Small intestine (tissue), 7 donors: ENCODE measurements around the gene KLLN. TPM values are rescaled to one million over a fixed set of nuclear protein-coding genes. Genes with fewer than 3 reads are reported as not detected.
"Not testable (repeated sequence)": the region's sequence is repeated elsewhere in the genome, so short reads cannot be mapped to it uniquely, and the experiment has no call there.

Experiments used
- DNase-seq, 2 donors: peaks; one replicate each; pipeline versions ENCODE4 v3.0.0 to v3.0.0-alpha.2; 2013
- FAIRE-seq: peaks from 2 replicates; lab custom pipeline; 2012; peaks lifted over from hg19 to GRCh38; lab: Jason Lieb, UNC
- H3K27ac ChIP-seq, 3 donors: one replicate each; pipeline ENCODE4 v1.5.1; 2013; ENCODE audit warnings: low read length in 2 of 3, mild to moderate bottlenecking in 2 of 3, control low read depth in 1 of 3, inconsistent platforms in 1 of 3, low read depth in 1 of 3, moderate library complexity in 1 of 3
- H3K27me3 ChIP-seq, 3 donors: one replicate each; pipeline ENCODE4 v1.6.1; 2013; ENCODE audit warnings: low read length in 3 of 3, inconsistent platforms in 1 of 3; ENCODE audit not compliant: control insufficient read depth in 3 of 3, insufficient read depth in 3 of 3
- H3K36me3 ChIP-seq, 3 donors: one replicate each; pipeline ENCODE4 v1.6.1; 2013; ENCODE audit warnings: low read length in 3 of 3, inconsistent platforms in 1 of 3, low read depth in 1 of 3, mild to moderate bottlenecking in 1 of 3, moderate library complexity in 1 of 3; ENCODE audit not compliant: control insufficient read depth in 3 of 3, insufficient read depth in 2 of 3
- H3K4me1 ChIP-seq, 3 donors: one replicate each; pipeline ENCODE4 v1.6.1; 2013; ENCODE audit warnings: low read length in 2 of 3, inconsistent platforms in 1 of 3, low read depth in 1 of 3, mild to moderate bottlenecking in 1 of 3, moderate library complexity in 1 of 3; ENCODE audit not compliant: control insufficient read depth in 3 of 3, insufficient read depth in 2 of 3
- H3K4me3 ChIP-seq, 3 donors: one replicate each; pipeline ENCODE4 v1.5.1; 2013; ENCODE audit warnings: low read length in 3 of 3, control low read depth in 1 of 3, inconsistent platforms in 1 of 3, low read depth in 1 of 3, mild to moderate bottlenecking in 1 of 3, moderate library complexity in 1 of 3
- H3K9me3 ChIP-seq, 2 donors: one replicate each; pipeline ENCODE4 v1.6.1; 2013; ENCODE audit warnings: low read depth in 1 of 2, low read length in 1 of 2; ENCODE audit not compliant: control insufficient read depth in 2 of 2, insufficient read depth in 1 of 2
- WGBS, 3 donors: extraction: QIAGEN DNeasy Blood & Tissue Kit; methylation state at CpG; one replicate each; pipeline ENCODE4 v1.1.7; 2013; 5-methylcytosine and 5-hydroxymethylcytosine counted together
- polyA plus RNA-seq, 4 donors: library from polyadenylated mRNA; stranded (reverse) in 3 of 4; unstranded in 1 of 4; fragments of 200-250 nt in 3 of 4; fragments of 120-200 nt in 1 of 4; gene quantifications; one replicate each; pipeline versions ENCODE4 v1.2.1 to v1.2.3, GENCODE V29; 2013
- donor health status: healthy with polysubstance abuse.
- donor health status: control.
- donor health status: control.
- donor health status: Bipolar disorder and iron deficiency.
- donor health status: healthy.

The KLLN gene
- polyA plus RNA-seq, 4 donors: 0.27 to 1.3 (median 0.55) TPM; not detected in 1

DNA sequence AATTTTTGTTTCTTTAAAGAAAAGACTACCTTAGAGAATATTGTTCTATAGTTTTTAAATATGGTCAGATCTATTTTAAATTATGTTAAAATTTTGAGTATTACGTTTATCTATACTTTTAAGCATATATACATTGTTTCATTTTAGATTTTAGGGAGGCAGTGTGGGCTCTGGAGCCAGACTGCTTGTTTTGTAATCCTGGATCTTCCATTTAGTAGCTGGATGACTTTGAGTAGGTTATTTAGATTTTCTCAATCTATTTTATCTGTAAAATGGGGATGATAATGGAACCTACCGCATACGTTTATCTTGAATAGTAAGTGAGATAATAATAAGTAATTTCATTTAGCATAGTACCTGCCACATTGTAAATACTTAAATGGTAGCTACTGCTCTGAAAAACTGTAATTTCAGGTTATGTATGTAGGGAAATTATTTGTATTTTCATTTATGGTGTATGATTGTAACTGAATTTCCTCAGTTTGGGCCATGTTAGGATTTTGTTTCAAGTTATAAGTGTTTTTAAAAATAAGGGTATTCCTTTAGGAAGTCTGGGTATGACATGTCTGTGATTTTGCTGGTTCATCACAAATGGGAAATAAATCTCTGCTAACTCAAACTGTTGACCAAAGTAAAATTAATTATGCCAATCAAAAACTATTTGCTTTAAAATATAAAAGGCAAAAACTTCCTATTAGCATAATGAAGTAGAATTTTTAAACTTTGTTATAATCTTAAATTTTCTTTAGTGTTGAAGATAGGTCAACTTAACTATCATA lies 6.6 kb upstream of the KLLN start:
- Histone ChIP-seq H3K27ac (no peak overlapping the region), H3K4me1 (peaks cover 0 to 2% (median 0%) of the 10 kb centered on the region in 3 donors), H3K9me3 (no peaks in the 10 kb centered on the region), H3K27me3 (no peaks in the 10 kb centered on the region), H3K4me3 (no peak overlapping the region), H3K36me3 (peaks cover 0 to 13% (median 0%) of the 10 kb centered on the region in 3 donors)
- 64 to 75% (median 74%) methylated on average over 3 of the region's 3 CpGs for WGBS, 3 donors
- DNase-seq (no peak), FAIRE-seq (no peak)

DNA sequence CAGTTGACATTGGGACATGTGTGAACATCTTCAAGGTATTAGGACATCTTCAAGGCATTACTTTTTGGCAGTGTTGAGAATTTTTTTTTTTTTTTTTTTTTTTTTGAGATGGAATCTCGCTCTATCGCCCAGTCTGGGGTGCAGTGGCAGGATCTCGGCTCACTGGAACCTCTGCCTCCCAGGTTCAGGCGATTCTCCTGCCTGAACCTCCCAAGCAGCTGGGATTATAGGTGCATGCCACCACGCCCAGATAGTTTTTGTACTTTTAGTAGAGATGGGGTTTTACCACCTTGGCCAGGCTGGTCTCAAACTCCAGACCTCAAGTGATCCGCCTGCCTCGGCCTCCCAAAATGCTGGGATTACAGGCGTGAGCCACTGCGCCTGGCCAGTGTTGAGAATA lies 5.8 kb upstream of the KLLN start:
- not testable (repeated sequence) for FAIRE-seq, DNase-seq, H3K4me1 ChIP-seq, H3K4me3 ChIP-seq, H3K27me3 ChIP-seq, H3K9me3 ChIP-seq
- H3K36me3 ChIP-seq: peaks cover 0 to 13% (median 0%) of the 10 kb centered on the region in 3 donors
- 89 to 94% (median 89%) methylated on average over 9 of the region's 9 CpGs for WGBS, 3 donors
- peak overlapping the region in 1 of 3 donors; percentile 0 for H3K27ac ChIP-seq

DNA sequence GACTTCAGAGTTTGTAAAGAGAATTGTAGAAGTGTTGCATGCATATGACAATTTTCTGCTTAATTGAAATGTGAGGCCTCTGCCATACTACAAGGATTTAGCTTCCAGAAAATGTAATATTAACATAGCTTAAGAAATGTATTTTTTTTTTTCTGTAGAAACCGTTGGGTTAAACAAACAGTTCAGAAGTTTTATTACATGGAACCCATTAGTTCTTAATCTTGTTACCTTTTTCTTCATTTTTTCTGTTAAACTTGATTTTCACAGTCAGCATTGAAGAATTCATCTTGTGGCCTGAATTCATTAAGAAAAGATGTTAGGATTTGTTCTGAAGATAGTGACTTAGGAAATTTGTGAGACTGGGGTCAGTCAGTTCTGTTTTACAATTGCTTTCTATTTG lies 4.9 kb upstream of the KLLN start:
- peaks cover 0 to 13% (median 0%) of the 10 kb centered on the region in 3 donors for H3K36me3 ChIP-seq
- H3K27ac ChIP-seq: no peak overlapping the region
- peak overlapping the region in 1 of 3 donors; percentile 18 for H3K4me3 ChIP-seq
- no peaks in the 10 kb centered on the region for H3K27me3 ChIP-seq
- DNase-seq (no peak), FAIRE-seq (no peak)
- 14 to 16% (median 15%) methylated on average over 1 of the region's 1 CpG for WGBS, 3 donors
- peaks cover 0 to 2% (median 0%) of the 10 kb centered on the region in 3 donors for H3K4me1 ChIP-seq
- H3K9me3 ChIP-seq: no peaks in the 10 kb centered on the region

DNA sequence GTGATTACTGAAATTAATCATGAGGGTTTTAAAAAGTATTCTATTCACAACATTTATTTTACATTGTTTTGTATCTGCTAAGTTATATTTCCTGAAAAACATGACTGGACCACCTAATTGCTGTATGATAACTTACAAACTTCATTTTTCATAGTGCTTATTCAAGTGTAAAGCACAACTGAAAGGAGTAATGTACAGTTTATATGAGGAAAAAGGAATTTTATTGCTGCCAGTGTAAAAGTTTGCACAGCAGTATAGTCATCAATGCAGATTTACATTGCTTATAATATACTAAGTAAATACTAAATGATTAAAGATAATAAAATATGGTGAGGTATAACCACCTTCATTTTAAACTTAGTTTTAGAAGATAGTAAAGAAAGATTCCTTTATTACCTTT lies 4.1 kb upstream of the KLLN start:
- Histone ChIP-seq H3K27ac (peak overlapping the region in 1 of 3 donors; percentile 36), H3K4me1 (peaks cover 0 to 2% (median 0%) of the 10 kb centered on the region in 3 donors), H3K4me3 (peak overlapping the region in 1 of 3 donors; percentile 3), H3K9me3 (no peaks in the 10 kb centered on the region), H3K36me3 (peaks cover 0 to 9% (median 0%) of the 10 kb centered on the region in 3 donors), H3K27me3 (no peaks in the 10 kb centered on the region)
- DNase-seq: peak in 1 of 2 donors; percentile 31
- peak; percentile 70 for FAIRE-seq

DNA sequence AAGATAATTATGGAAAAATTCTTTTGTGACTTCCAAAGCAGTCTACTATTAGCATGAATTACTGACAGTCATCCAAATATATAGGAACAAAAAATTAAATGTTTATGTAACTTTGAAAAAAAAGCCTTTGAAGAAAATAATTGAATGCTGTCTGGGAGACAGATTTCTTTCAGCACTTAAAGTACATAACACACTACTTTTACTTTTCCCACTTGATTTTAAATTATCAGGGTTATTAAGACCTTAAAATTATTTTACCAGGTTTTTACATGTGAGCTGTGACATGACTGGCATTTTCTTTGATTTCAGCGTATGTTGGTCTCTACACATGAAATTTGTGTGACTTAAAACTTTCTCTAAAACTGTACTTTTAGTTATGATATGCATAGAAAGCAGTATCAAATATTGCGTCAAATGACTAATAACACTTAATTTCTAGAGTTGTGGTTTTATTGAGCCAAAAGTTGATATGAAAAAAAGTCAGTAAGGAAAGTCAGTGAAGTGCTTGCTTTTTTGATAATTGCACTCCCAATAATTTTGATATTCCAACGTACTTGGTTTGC lies 3.2 kb upstream of the KLLN start:
- peaks cover 0 to 6% (median 0%) of the 10 kb centered on the region in 3 donors for H3K36me3 ChIP-seq
- FAIRE-seq: no peak
- no peaks in the 10 kb centered on the region for H3K27me3 ChIP-seq
- DNase-seq: no peak
- peak overlapping the region in 1 of 3 donors; percentile 90 for H3K27ac ChIP-seq
- WGBS, 3 donors: 1 to 6% (median 3%) methylated on average over 3 of the region's 3 CpGs
- peak overlapping the region in 2 of 3 donors; percentile 76 to 88 for H3K4me3 ChIP-seq
- H3K4me1 ChIP-seq: peaks cover 0 to 2% (median under 1%) of the 10 kb centered on the region in 3 donors
- H3K9me3 ChIP-seq: no peaks in the 10 kb centered on the region

DNA sequence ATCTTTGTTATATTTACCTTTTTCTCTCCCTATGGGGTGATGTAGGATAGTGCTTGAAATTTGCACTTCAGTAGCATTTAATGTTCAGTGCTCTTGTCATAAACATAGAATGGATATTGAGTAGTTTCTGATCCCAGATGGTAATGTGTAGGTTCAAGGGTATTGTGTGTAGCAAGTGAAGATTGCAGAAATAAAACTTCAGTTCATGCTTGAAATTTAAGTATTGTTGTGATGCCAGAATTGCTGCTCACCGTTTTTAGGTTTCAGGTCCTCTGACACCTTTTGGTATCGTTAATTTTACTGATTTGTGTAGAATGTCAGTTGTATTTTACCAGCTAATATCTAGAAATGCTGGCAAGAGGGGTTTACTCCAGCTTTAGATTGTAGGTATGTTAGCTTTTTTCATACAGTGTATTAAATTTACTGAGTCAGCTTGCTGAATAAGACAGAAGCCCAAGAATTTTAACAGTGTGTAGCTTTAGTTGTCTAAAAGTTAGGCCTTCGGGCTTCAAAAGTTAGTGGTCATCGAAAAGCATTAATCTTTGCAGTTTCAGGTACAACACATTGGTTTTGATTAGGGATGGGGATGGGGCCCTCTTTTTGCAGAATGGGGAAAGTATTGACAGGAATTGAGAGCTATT lies 2.0 kb upstream of the KLLN start:
- 1 to 2% (median 1%) methylated on average over 4 of the region's 4 CpGs for WGBS, 3 donors
- no peaks in the 10 kb centered on the region for H3K27me3 ChIP-seq
- peak overlapping the region; percentile 60 to 88 (median 76) for H3K4me3 ChIP-seq
- H3K4me1 ChIP-seq: peaks cover 0 to 12% (median 4%) of the 10 kb centered on the region in 3 donors
- FAIRE-seq (no peak), DNase-seq (peak; percentile 23 to 41)
- peak overlapping the region; percentile 29 to 90 (median 32) for H3K27ac ChIP-seq
- peaks cover 0 to 4% (median 0%) of the 10 kb centered on the region in 3 donors for H3K36me3 ChIP-seq
- no peaks in the 10 kb centered on the region for H3K9me3 ChIP-seq

DNA sequence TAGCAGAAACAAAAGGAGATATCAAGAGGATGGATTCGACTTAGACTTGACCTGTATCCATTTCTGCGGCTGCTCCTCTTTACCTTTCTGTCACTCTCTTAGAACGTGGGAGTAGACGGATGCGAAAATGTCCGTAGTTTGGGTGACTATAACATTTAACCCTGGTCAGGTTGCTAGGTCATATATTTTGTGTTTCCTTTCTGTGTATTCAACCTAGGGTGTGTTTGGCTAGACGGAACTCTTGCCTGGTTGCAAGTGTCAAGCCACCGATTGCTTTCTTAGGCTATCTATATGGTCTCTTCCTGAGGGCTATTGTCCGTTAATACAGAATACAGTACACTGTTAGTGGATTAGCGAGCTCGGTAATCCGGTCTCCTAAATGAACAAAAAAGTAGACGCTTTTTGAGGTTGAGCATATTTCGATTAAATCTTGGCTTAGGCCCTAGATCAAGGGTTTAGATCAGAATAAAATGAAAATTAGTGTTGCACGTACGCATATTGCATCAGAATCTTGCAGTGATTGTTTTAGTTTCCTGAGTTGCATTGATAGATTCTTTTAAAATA lies 1.2 kb upstream of the KLLN start:
- peaks cover 0 to 16% (median 4%) of the 10 kb centered on the region in 3 donors for H3K4me1 ChIP-seq
- H3K9me3 ChIP-seq: no peaks in the 10 kb centered on the region
- peak overlapping the region; percentile 88 to 98 (median 90) for H3K27ac ChIP-seq
- H3K4me3 ChIP-seq: peak overlapping the region; percentile 76 to 99 (median 88)
- FAIRE-seq (no peak), DNase-seq (peak; percentile 42 to 60)
- no peaks in the 10 kb centered on the region for H3K27me3 ChIP-seq
- 0% methylated on average over 16 of the region's 16 CpGs for WGBS, 3 donors
- H3K36me3 ChIP-seq: peaks cover 0 to 4% (median 0%) of the 10 kb centered on the region in 3 donors

DNA sequence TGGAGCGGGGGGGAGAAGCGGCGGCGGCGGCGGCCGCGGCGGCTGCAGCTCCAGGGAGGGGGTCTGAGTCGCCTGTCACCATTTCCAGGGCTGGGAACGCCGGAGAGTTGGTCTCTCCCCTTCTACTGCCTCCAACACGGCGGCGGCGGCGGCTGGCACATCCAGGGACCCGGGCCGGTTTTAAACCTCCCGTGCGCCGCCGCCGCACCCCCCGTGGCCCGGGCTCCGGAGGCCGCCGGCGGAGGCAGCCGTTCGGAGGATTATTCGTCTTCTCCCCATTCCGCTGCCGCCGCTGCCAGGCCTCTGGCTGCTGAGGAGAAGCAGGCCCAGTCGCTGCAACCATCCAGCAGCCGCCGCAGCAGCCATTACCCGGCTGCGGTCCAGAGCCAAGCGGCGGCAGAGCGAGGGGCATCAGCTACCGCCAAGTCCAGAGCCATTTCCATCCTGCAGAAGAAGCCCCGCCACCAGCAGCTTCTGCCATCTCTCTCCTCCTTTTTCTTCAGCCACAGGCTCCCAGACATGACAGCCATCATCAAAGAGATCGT lies 690 bp upstream of the KLLN start:
- DNase-seq: peak in 1 of 2 donors; percentile 68
- Histone ChIP-seq H3K4me3 (peak overlapping the region; percentile 76 to 99 (median 88)), H3K27ac (peak overlapping the region; percentile 90 to 98 (median 94)), H3K4me1 (peaks cover 0 to 16% (median 4%) of the 10 kb centered on the region in 3 donors)
- not testable (repeated sequence) for H3K9me3 ChIP-seq, H3K27me3 ChIP-seq, FAIRE-seq, H3K36me3 ChIP-seq
- WGBS, 3 donors: 0% methylated on average over 27 to 47 of the region's 47 CpGs
